PC-3 (cell line): ENCODE measurements around the gene RAB5IF.

ENCODE experiments used
- CTCF ChIP-seq: fragments of 300-600 bp; sonication (generic); conservative IDR thresholded peaks from 2 replicates; pipeline ENCODE4 v1.5.1; 2017; ENCODE audit warnings: antibody characterized with exemption, low read depth, mild to moderate bottlenecking, low read length
- EZH2 ChIP-seq: fragments of 300-600 bp; sonication (generic); IDR thresholded peaks from one replicate; pipeline ENCODE4 v1.6.1; 2017; ENCODE audit warnings: antibody characterized with exemption, mild to moderate bottlenecking, low read length; ENCODE audit not compliant: unreplicated experiment
- EZH2phosphoT487 ChIP-seq: fragments of 300-600 bp; sonication (generic); IDR thresholded peaks from 2 replicates; pipeline ENCODE4 v1.6.1; 2018; ENCODE audit warnings: mild to moderate bottlenecking, antibody characterized with exemption, low read length, borderline replicate concordance

GRCh38 chr20:36624944-36625324 lies 19.4 kb downstream of the RAB5IF start:
- TF ChIP-seq EZH2 (no peak), CTCF (no peak), EZH2phosphoT487 (no peak)
